ENCODE data around the gene HIVEP1. TPM values are rescaled to one million over a fixed set of nuclear protein-coding genes. Genes with fewer than 3 reads are reported as not detected.
A peak's percentile ranks its signal among the peaks of the same experiment; 100 is the strongest.

The HIVEP1 gene
- total and polyA plus RNA-seq, 2 of the 8 experiments (the other 6 are each of a cell fraction or from before 2014, with no cell fraction given) = 22.6 to 23.1 TPM

DNA sequence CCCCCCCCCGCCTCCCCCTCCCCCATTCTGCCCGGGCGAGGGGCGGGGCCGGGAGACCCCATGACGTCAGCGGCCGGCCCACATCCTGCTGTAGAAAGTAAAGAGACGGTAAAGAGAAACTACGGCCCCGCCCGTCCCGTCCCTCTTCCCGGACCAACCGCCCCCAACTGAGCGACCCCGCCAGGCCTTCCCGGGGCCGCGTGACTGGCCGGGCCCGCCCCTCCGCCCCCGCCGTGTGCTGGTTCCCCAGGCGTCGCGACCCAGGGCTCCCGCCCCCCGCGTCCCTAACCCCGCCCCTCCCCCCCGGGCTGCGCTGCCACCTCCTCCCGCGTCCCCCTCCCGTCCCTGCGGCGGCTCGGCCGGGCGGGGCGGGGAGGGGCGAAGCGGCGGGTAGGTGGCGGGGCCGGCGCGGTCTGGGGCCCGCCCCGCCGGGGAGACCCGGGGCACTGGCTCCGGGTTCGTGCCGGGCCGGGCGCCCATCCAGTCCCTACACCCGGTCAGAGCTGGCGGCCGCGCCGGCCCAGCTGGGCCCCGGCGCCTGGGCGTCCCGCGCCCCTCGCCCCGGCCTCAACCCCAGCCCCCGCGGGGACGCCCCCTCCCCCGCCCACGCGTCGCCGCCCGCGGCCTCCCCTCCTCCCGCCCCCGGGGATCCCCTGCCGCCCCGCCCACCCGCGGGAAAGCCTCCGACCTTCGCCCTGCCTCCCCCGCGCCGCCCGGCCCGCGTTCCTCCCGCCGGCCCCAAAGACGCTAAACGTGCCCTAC, 655 bp upstream of the HIVEP1 start:
- Histone ChIP-seq H3K23me2 (ENCODE audit: low read depth, low read length) (peaks cover 9% of the 10 kb centered on the region), H3K4ac (replicated peaks; ENCODE audit: insufficient read length, low read depth, low read length) (no peak overlapping the region), H3K14ac (ENCODE audit: insufficient read length) (no peak overlapping the region), H3K79me2 (ENCODE audit: control insufficient read depth in 1 of 2, insufficient read depth in 2 of 2, low read length in 2 of 2) (peaks cover 15 to 44% of the 10 kb centered on the region in 2 experiments), H2BK120ac (replicated peaks; ENCODE audit: low read depth, low read length) (no peak overlapping the region), H3K79me1 (ENCODE audit: low read depth, low read length) (peaks cover 5% of the 10 kb centered on the region; the same call in 1 of the 2 replicates), H3K27me3 (replicated peaks in 1 of 4; ENCODE audit: control insufficient read depth in 3 of 4, extremely low read depth in 1 of 4, insufficient read depth in 3 of 4, low read length in 3 of 4) (no peaks in the 10 kb centered on the region), H2AK5ac (ENCODE audit: low read depth, low read length) (no peak overlapping the region), H2BK12ac (ENCODE audit: low read depth, low read length) (no peak overlapping the region), H3K9ac (replicated peaks in 1 of 4; ENCODE audit: extremely low read depth in 1 of 4, low read depth in 3 of 4, low read length in 3 of 4) (peak overlapping the region in 3 of 4 experiments; percentile 27 to 89 (median 74); a peak in 5 of 7 replicates), H4K20me1 (replicated peaks in 1 of 2; ENCODE audit: control insufficient read depth in 1 of 2, insufficient read depth in 2 of 2, low read length in 2 of 2) (no peaks in the 10 kb centered on the region), H3K18ac (ENCODE audit: extremely low read depth, low read length) (no peak overlapping the region), H3K4me3 (ENCODE audit: extremely low read depth in 1 of 4, insufficient read depth in 2 of 4, low read depth in 3 of 4, low read length in 4 of 4) (peak overlapping the region in 2 of 4 experiments; percentile 64 to 82; a peak in 5 of 8 replicates), H3K36me3 (ENCODE audit: control insufficient read depth in 2 of 4, insufficient read depth in 4 of 4, low read length in 3 of 4) (peaks cover 0 to 15% (median 2%) of the 10 kb centered on the region in 4 experiments; a peak in 5 of 8 replicates), H3K27ac (ENCODE audit: low read depth, low read length) (no peak overlapping the region), H2BK15ac (ENCODE audit: low read length) (no peak overlapping the region), H4K5ac (ENCODE audit: insufficient read length, low read depth, low read length) (no peak overlapping the region), H2AFZ (ENCODE audit: low read length) (no peak overlapping the region), H3K4me1 (replicated peaks in 1 of 4; ENCODE audit: control insufficient read depth in 3 of 4, insufficient read depth in 4 of 4, low read length in 3 of 4) (peaks cover 2 to 15% (median 7%) of the 10 kb centered on the region in 4 experiments; a peak in 3 of 7 replicates), H3K56ac (replicated peaks; ENCODE audit: insufficient read length, low read depth, low read length) (no peak overlapping the region), H3K4me2 (ENCODE audit: insufficient read depth in 1 of 2, low read depth in 2 of 2, low read length in 2 of 2) (peak overlapping the region in 1 of 2 experiments; percentile 92; a peak in 1 of 4 replicates), H2BK20ac (ENCODE audit: low read length) (no peak overlapping the region), H3K23ac (ENCODE audit: insufficient read length) (no peak overlapping the region), H4K8ac (ENCODE audit: extremely low read depth, insufficient read depth, low read length) (no peak overlapping the region; the same call in 1 of the 2 replicates), H3K9me3 (ENCODE audit: insufficient read depth in 2 of 2, low read depth in 1 of 2, low read length in 1 of 2) (peaks cover 0 to 6% of the 10 kb centered on the region in 2 experiments; a peak in 2 of 4 replicates), H4K91ac (replicated peaks; ENCODE audit: insufficient read length, low read length) (no peak overlapping the region), H2BK5ac (ENCODE audit: low read depth, low read length) (no peak overlapping the region)
- ChIA-PET POLR2A (ENCODE audit: partially characterized antibody) (no interaction called here), CTCF (ENCODE audit: partially characterized antibody) (no interaction called here)
- DNase-seq (ENCODE audit: low read depth in 1 of 2, low spot score in 2 of 2) (peak; percentile 74 to 90), FAIRE-seq (no peak)
- 0% methylated on average over 9 of the region's 99 CpGs; no CpG with 5 or more reads in 1 of the 2 experiments for WGBS, 2 experiments (ENCODE audit: extremely low coverage in 1 of 2, insufficient coverage in 1 of 2, insufficient read length in 1 of 2, insufficient replicate concordance in 2 of 2, low coverage in 1 of 2, low lambda C conversion rate in 2 of 2, missing lambda C conversion rate in 1 of 2)
- no peak for TF ChIP-seq SIX5 (IDR thresholded peaks at IDR 0.05; ENCODE audit: low read depth, low read length)
- TF ChIP-seq, protein P1, sequence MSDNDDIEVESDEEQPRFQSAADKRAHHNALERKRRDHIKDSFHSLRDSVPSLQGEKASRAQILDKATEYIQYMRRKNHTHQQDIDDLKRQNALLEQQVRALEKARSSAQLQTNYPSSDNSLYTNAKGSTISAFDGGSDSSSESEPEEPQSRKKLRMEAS (IDR thresholded peaks at IDR 0.05) = peak; percentile 37; the same call in 1 of the 2 replicates
- peak; percentile 75 for TF ChIP-seq CREB1 (IDR thresholded peaks at IDR 0.05)
- 0 out of 4 replicates have a peak, but pooled peaks of 1 of the 2 experiments have one; percentile 43 for TF ChIP-seq HDAC2 (IDR thresholded peaks at IDR 0.05; ENCODE audit: borderline replicate concordance in 1 of 2, low read depth in 2 of 2, low read length in 2 of 2)
- no peak for TF ChIP-seq SUZ12 (IDR thresholded peaks at IDR 0.05; ENCODE audit: low read length)
- no peak for TF ChIP-seq KDM5A (IDR thresholded peaks at IDR 0.05; ENCODE audit: low read length)
- 0 out of 2 replicates have a peak, but pooled peaks have one; percentile 19 for TF ChIP-seq TCF12 (IDR thresholded peaks at IDR 0.05; ENCODE audit: low read depth, low read length)
- peak; percentile 72 for TF ChIP-seq TAF1 (IDR thresholded peaks at IDR 0.05; ENCODE audit: low read depth, low read length)
- peak; percentile 89; the same call in 1 of the 2 replicates for TF ChIP-seq EGR1 (IDR thresholded peaks at IDR 0.05; ENCODE audit: borderline replicate concordance, low read depth, low read length)
- peak; percentile 34; the same call in 1 of the 2 replicates for TF ChIP-seq SP1 (IDR thresholded peaks at IDR 0.05; ENCODE audit: low read depth, low read length)
- no peak for TF ChIP-seq KDM1A (IDR thresholded peaks at IDR 0.05; ENCODE audit: borderline replicate concordance, low read length)
- peak; percentile 4 to 11; a peak in 1 of 3 replicates for TF ChIP-seq POLR2A (IDR thresholded peaks at IDR 0.05; ENCODE audit: control extremely low read depth in 1 of 2, low read depth in 2 of 2, low read length in 2 of 2)
- TF ChIP-seq CHD1 (IDR thresholded peaks at IDR 0.05; ENCODE audit: low read depth, low read length) = no peak
